ENCODE data around the gene MRPS27.

The MRPS27 gene

GRCh38 chr5:72225741-72226140, 94.3 kb downstream of the MRPS27 start:
- DNase-seq, result no peak

DNA sequence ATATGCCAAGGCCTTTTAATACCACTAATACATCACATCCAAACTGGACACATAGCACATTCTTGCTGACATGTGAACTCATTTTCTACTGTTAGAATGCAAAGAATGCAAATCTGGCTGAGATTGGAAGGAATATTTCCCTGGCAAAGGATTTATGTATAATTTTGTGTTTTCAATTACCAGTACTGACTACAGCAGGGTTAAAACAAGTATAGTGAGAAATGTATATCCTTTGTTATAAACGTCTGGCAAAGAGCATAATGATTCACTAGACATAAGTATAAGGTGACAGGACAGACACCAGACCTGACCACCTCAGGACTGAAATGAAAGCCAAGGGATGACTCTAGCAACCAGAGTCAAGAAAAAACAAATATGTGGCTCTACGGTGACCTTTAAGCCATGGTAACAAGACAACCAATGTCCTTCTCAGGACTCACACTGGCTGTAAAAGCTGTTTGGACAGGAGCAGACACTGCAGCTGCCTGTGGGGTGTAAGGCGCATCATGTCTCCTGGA, 95.0 kb downstream of the MRPS27 start:
- DNase-seq, result no peak

- no peak for DNase-seq
Measured at GRCh38 chr5:72223371-72223770, 96.7 kb downstream of the MRPS27 start.

- no peak for DNase-seq
Measured at GRCh38 chr5:72222521-72222920, 97.5 kb downstream of the MRPS27 start.

DNA sequence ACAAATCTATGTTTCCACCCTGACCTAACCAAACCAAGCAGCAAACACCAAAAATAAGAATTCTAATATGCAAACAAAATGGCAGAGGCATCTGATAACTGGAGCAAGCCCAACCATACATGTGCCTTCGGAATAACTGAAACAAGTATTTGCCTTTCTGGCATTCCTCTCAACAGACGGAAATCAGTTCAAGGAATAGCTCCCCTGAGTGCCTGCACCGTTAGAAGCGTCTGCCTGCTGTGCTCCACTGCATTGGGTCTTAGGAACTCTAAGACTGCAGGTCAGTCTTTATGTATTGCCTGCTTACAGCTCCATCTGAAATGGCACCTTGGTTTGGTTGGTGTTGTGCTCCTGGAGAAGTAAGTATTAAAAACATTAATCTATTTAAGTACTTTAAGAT, 98.5 kb downstream of the MRPS27 start:
- DNase-seq, result no peak

GRCh38 chr5:72221099-72221498, 98.9 kb downstream of the MRPS27 start:
- DNase-seq, result no peak

- no peak for DNase-seq
Measured at GRCh38 chr5:72216756-72217155, 103.3 kb downstream of the MRPS27 start.

DNA sequence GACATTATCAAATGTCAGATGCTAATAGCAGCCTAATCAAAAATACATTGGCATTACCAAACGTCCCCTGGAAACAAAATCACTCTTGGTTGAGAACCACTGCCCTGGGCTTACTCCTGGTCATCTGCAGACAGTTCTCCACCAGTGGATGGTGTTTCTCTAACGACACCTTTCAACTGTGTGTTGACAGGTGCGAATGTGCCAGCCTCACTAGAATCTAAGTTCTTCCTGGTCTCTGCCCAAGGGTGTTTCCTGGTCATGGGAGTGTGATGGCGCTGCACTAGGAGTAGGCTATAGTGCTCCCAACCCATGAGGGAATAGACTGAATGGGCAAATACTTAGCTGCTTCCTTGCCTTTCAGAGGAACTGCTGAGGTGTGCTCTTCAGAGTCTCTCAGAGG, 105.9 kb downstream of the MRPS27 start:
- DNase-seq, result no peak

- no peak for DNase-seq
Measured at GRCh38 chr5:72213482-72213881, 106.6 kb downstream of the MRPS27 start.

DNA sequence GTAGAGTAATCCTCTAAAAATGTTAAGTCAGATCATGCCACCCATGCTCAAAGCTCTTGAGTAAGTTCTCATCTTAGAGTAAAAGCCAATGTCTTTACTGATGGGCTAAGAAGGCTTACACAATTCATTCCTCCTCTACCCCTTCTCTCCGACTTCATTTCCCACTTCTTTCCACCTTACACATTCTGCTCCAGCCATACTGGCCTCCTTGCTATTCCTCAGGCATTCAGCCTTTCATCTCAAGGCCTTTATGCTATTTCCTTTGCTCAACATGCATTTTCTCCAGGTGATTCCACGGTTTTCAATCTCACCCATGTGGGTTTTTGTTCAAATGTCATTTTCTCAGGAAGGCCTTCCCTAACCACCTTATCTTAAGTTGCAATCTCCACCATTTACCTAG, 107.9 kb downstream of the MRPS27 start:
- DNase-seq, result no peak

GRCh38 chr5:72210888-72211678, 109.0 kb downstream of the MRPS27 start:
- no peak for DNase-seq

GRCh38 chr5:72209147-72210115, 110.6 kb downstream of the MRPS27 start:
- peak; percentile 90 for DNase-seq

DNA sequence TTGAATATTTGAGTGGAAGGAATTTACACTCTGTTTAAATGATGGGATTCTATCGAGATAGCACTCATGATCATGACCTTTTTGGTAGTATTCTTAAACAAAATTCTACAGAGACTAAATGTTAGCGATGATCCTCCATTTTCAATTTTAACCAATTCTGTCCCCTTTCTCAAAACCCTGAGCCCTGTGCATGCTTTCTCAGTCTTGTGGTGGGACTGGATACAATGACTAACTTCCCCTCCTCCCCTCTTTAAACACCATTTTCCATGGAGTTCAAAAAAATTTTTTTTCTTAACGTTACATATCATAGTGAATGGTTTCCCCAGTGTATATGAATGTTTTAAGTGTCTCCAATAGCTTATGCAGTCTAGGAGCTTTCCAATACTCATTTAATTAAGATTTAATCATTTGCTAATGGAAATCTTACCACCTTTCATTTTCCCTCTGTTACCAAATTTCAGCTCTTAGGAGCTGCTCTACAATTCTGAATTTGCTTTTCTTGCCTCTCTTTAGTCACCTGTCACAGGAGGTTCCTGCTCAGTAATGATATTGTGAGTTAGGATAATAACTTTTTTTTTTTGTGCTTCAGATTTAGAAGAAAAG, 111.6 kb downstream of the MRPS27 start:
- no peak for DNase-seq

GRCh38 chr5:72206994-72207393, 113.0 kb downstream of the MRPS27 start:
- DNase-seq, result no peak

DNA sequence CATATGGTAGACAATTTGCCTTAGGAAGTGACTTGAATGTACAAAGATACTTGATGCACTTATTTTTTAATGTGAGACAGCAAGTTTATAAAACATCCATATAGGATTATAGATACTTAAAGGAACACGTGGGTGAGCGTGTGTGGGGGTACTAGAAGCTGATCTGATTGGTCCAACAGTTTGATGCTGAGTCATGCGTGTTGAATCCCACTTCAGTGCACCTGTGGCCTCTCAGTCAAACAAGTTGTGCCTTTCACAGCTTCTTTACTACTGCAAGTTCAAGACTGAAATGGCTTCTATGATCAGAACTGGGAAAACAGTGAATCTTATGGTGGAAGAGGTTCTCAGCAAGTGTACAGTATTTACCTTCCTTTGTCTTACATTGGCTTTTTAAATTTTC, 113.9 kb downstream of the MRPS27 start:
- DNase-seq, result no peak

DNA sequence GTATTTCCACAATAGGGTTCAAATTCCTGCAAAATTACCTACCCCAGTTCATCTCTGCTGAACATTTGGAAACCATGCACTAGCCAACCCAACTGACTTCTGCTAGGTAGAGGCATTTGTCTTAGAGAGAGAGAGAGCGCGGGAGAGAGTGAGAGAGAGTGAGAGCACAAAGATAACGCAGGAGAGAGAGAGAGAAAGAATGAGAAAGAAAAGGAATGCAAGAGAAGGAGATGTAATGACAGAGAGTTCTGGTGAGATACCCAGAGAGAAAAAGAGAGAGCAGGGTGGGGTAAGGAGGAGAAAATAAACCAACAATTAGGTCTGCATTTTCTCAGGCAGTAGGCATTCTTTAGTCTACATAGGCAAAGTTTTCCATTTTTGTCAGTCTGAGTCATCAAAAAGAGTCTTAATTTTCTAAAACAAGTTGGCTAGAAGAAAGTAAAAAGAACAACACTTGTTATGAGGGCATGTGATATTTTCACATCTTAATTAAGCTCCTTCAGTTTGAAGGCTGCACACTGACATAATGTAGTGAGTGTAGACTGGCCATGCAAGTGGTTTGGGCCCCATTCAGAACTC, 114.5 kb downstream of the MRPS27 start:
- DNase-seq, result no peak

DNA sequence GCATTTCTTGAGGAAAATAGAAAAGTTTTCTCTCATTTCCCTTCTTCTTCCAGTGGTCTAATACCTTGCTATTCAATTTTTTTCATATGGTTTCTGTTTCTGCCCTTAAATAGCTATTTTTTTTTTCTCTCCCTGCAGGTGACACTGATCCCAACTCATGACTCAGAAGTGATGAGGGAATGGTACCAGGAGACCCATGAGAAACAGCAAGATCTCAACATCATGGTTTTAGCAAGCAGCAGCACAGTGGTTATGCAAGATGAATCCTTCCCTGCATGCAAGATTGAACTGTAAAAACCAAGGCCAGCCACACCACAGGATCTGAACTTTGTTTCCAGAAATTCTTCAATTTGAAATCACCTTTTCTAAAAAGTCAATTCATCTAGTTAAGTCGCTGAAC, 115.1 kb downstream of the MRPS27 start:
- DNase-seq, result no peak

GRCh38 chr5:72203251-72203845, 116.7 kb downstream of the MRPS27 start:
- no peak for DNase-seq

GRCh38 chr5:72202331-72202825, 117.7 kb downstream of the MRPS27 start:
- DNase-seq, result no peak

DNA sequence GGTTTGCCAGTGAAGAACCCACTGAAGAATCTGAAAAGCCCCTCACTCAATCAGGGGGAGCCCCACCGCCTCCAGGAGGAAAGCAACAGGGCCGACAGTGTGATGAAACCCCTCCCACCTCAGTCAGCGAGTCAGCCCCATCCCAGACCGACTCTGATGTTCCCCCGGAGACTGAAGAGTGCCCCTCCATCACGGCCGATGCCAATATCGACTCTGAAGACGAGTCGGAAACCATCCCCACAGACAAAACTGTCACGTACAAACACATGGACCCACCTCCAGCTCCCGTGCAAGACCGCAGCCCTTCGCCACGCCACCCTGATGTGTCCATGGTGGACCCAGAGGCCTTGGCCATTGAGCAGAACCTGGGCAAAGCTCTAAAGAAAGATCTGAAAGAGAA, 120.4 kb downstream of the MRPS27 start:
- DNase-seq, result no peak

GRCh38 chr5:72197393-72197792, 122.6 kb downstream of the MRPS27 start:
- DNase-seq, result no peak

DNA sequence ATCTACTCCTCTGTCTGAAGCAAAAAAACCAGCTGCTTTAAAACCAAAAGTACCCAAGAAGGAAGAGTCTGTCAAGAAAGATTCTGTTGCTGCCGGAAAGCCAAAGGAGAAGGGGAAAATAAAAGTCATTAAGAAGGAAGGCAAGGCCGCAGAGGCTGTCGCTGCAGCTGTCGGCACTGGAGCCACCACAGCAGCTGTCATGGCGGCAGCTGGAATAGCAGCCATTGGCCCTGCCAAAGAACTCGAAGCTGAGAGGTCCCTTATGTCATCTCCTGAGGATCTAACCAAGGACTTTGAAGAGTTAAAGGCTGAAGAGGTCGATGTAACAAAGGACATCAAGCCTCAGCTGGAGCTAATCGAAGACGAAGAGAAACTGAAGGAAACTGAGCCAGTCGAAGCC, 124.5 kb downstream of the MRPS27 start:
- DNase-seq, result no peak
